CD14-positive monocyte (primary cell): Measurements from ENCODE around the gene CHRNG. TPM values are rescaled to one million over a fixed set of nuclear protein-coding genes. Genes with fewer than 3 reads are reported as not detected.

Experiments used
- DNase-seq, 3 donors: peaks; one replicate each; pipeline ENCODE4 v3.0.0-alpha.2; 2011 to 2022
- H2AFZ ChIP-seq: 2 replicates; pipeline ENCODE4 v1.6.0; 2012; ENCODE audit warnings: mild to moderate bottlenecking, low read depth, low read length, inconsistent platforms; ENCODE audit not compliant: insufficient read depth, poor library complexity, severe bottlenecking
- H3K27ac ChIP-seq, 2 donors: 1 replicate in 1 of 2; 2 replicates in 1 of 2; pipeline ENCODE4 v1.5.1; 2012 to 2013; ENCODE audit warnings: low read length in 2 of 2, control low read depth in 1 of 2, inconsistent platforms in 1 of 2, low read depth in 1 of 2, mild to moderate bottlenecking in 1 of 2
- H3K27me3 ChIP-seq, 2 donors: one replicate each; pipeline versions ENCODE4 v1.6.0 to v1.6.1; 2011 to 2013; ENCODE audit warnings: low read length in 2 of 2; ENCODE audit not compliant: control insufficient read depth in 2 of 2, insufficient read depth in 2 of 2
- H3K36me3 ChIP-seq, 2 donors: replicated peaks in 1 of 2; 1 replicate in 1 of 2; 2 replicates in 1 of 2; pipeline versions ENCODE4 v1.5.1 to v1.6.1; 2012 to 2013; ENCODE audit warnings: low read length in 2 of 2, control low read depth in 1 of 2, inconsistent platforms in 1 of 2, mild to moderate bottlenecking in 1 of 2; ENCODE audit not compliant: insufficient read depth in 2 of 2, control insufficient read depth in 1 of 2
- H3K4me1 ChIP-seq, 2 donors: 1 replicate in 1 of 2; 2 replicates in 1 of 2; pipeline versions ENCODE4 v1.5.1 to v1.6.1; 2012 to 2013; ENCODE audit warnings: low read length in 2 of 2, control low read depth in 1 of 2, inconsistent platforms in 1 of 2, mild to moderate bottlenecking in 1 of 2, moderate library complexity in 1 of 2; ENCODE audit not compliant: insufficient read depth in 2 of 2, control insufficient read depth in 1 of 2
- H3K4me2 ChIP-seq: replicated peaks from 2 replicates; pipeline ENCODE3; 2012; ENCODE audit warnings: low read length, moderate library complexity, mild to moderate bottlenecking; ENCODE audit not compliant: poor library complexity, severe bottlenecking; ENCODE audit errors: extremely low read depth
- H3K4me3 ChIP-seq, 3 experiments: fragments of 200-600 bp in 1 of 3; sonication (generic) in 1 of 3; replicated peaks in 1 of 3; 1 replicate in 2 of 3; 2 replicates in 1 of 3; pipeline ENCODE4 v1.5.1; 2011 to 2013; ENCODE audit warnings: low read length in 3 of 3, mild to moderate bottlenecking in 3 of 3, control low read depth in 2 of 3, low read depth in 2 of 3, inconsistent platforms in 1 of 3, moderate library complexity in 1 of 3
- H3K79me2 ChIP-seq: 2 replicates; pipeline ENCODE4 v1.6.0; 2012; ENCODE audit warnings: mild to moderate bottlenecking, control low read depth, inconsistent platforms, low read length, moderate library complexity; ENCODE audit not compliant: insufficient read depth
- H3K9ac ChIP-seq: 2 replicates; pipeline ENCODE4 v1.6.0; 2017; ENCODE audit warnings: low read length, mild to moderate bottlenecking; ENCODE audit not compliant: insufficient read depth, poor library complexity, severe bottlenecking
- H3K9me3 ChIP-seq, 2 donors: replicated peaks in 1 of 2; 1 replicate in 1 of 2; 2 replicates in 1 of 2; pipeline versions ENCODE4 v1.5.1 to v1.6.1; 2012 to 2013; ENCODE audit warnings: low read length in 2 of 2, control low read depth in 1 of 2; ENCODE audit not compliant: control insufficient read depth in 1 of 2, insufficient read depth in 1 of 2
- H4K20me1 ChIP-seq: 2 replicates; pipeline ENCODE4 v1.6.0; 2012; ENCODE audit warnings: mild to moderate bottlenecking, low read length, control low read depth, moderate library complexity; ENCODE audit not compliant: insufficient read depth
- H3K27ac Mint-ChIP-seq, 7 donors: one replicate each; pipeline ENCODE4 v1.8.0; 2020; ENCODE audit warnings: mild to moderate bottlenecking in 7 of 7, mixed read lengths in 7 of 7, moderate library complexity in 6 of 7, inconsistent platforms in 2 of 7
- H3K27me3 Mint-ChIP-seq, 3 donors: one replicate each; pipeline ENCODE4 v1.8.0; 2021 to 2022; ENCODE audit warnings: low read depth in 3 of 3, mild to moderate bottlenecking in 3 of 3, mixed read lengths in 3 of 3, moderate library complexity in 3 of 3, inconsistent platforms in 1 of 3
- H3K36me3 Mint-ChIP-seq, 2 donors: one replicate each; pipeline ENCODE4 v1.8.0; 2020; ENCODE audit warnings: mixed read lengths in 2 of 2, inconsistent platforms in 1 of 2, mild to moderate bottlenecking in 1 of 2
- H3K4me1 Mint-ChIP-seq: one replicate; pipeline ENCODE4 v1.8.0; 2020; ENCODE audit warnings: mild to moderate bottlenecking, mixed read lengths
- H3K4me3 Mint-ChIP-seq, 2 donors: one replicate each; pipeline ENCODE4 v1.8.0; 2020; ENCODE audit warnings: mild to moderate bottlenecking in 2 of 2, mixed read lengths in 2 of 2, moderate library complexity in 1 of 2
- H3K9me3 Mint-ChIP-seq, 7 donors: one replicate each; pipeline ENCODE4 v1.8.0; 2020 to 2022; ENCODE audit warnings: mixed read lengths in 7 of 7, mild to moderate bottlenecking in 6 of 7, moderate library complexity in 6 of 7, inconsistent platforms in 2 of 7
- WGBS: methylation state at CpG from one replicate; pipeline ENCODE4 v1.1.5; 2013; ENCODE audit warnings: missing lambda C conversion rate; ENCODE audit not compliant: insufficient coverage; 5-methylcytosine and 5-hydroxymethylcytosine counted together
- intact Hi-C, 2 donors: fragments of 100-400 bp; cut with micrococcal nuclease; formaldehyde crosslinking; loops; one replicate each; pipeline versions ENCODE4 v1.15.0 to v1.15.1; 2023
- polyA plus RNA-seq, 3 donors: library from polyadenylated mRNA; depleted of rRNA in 1 of 3; unstranded in 2 of 3; stranded (reverse) in 1 of 3; fragments of 300-500 nt in 2 of 3; fragments of >200 nt in 1 of 3; fragmentation: Illumina TruSeq in 2 of 3; gene quantifications; 1 replicate in 2 of 3; 2 replicates in 1 of 3; pipeline ENCODE4 v1.2.3, GENCODE V29; 2012 to 2021
- TF ChIP-seq, protein P1 (sequence below): fragments of 200-600 bp; IDR thresholded peaks from one replicate; pipeline ENCODE4 v1.8.0; 2022; ENCODE audit warnings: antibody characterized with exemption, mild to moderate bottlenecking

CHRNG gene
- polyA plus RNA-seq, 3 donors: not detected

- Histone ChIP-seq H3K36me3 (no peaks in the 10 kb centered on the region), H3K9me3 (peaks cover 0 to 11% of the 10 kb centered on the region in 2 donors), H3K27me3 (peaks cover 15 to 20% of the 10 kb centered on the region in 2 donors), H3K27ac (no peak overlapping the region), H3K79me2 (no peaks in the 10 kb centered on the region), H3K4me2 (no peak overlapping the region), H4K20me1 (no peaks in the 10 kb centered on the region), H3K4me3 (no peak overlapping the region), H3K9ac (no peak overlapping the region), H2AFZ (no peak overlapping the region), H3K4me1 (no peaks in the 10 kb centered on the region)
- Mint-ChIP-seq H3K36me3 (no peaks in the 10 kb centered on the region), H3K4me3 (no peak overlapping the region), H3K4me1 (no peaks in the 10 kb centered on the region), H3K27me3 (peaks cover 30 to 47% (median 40%) of the 10 kb centered on the region in 3 donors), H3K9me3 (peaks cover 0 to 4% (median 0%) of the 10 kb centered on the region in 7 donors), H3K27ac (no peak overlapping the region)
- TF ChIP-seq, protein P1, sequence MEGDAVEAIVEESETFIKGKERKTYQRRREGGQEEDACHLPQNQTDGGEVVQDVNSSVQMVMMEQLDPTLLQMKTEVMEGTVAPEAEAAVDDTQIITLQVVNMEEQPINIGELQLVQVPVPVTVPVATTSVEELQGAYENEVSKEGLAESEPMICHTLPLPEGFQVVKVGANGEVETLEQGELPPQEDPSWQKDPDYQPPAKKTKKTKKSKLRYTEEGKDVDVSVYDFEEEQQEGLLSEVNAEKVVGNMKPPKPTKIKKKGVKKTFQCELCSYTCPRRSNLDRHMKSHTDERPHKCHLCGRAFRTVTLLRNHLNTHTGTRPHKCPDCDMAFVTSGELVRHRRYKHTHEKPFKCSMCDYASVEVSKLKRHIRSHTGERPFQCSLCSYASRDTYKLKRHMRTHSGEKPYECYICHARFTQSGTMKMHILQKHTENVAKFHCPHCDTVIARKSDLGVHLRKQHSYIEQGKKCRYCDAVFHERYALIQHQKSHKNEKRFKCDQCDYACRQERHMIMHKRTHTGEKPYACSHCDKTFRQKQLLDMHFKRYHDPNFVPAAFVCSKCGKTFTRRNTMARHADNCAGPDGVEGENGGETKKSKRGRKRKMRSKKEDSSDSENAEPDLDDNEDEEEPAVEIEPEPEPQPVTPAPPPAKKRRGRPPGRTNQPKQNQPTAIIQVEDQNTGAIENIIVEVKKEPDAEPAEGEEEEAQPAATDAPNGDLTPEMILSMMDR: no peak
- no peak for DNase-seq
- 90% methylated on average over 4 of the region's 7 CpGs for WGBS
- intact Hi-C loops: no loop called here
Observed at GRCh38 chr2:232508251-232508650, 31.2 kb upstream of the CHRNG start.

- H4K20me1 ChIP-seq: no peaks in the 10 kb centered on the region
- TF ChIP-seq, protein P1: no peak
- H3K4me2 ChIP-seq: no peak overlapping the region
Observed at GRCh38 chr2:232511336-232511890, 28.1 kb upstream of the CHRNG start.

More at GRCh38 chr2:232511336-232511890, 28.1 kb upstream of the CHRNG start:
- H3K4me1 Mint-ChIP-seq: no peaks in the 10 kb centered on the region
- Histone ChIP-seq H3K9ac (no peak overlapping the region), H3K36me3 (no peaks in the 10 kb centered on the region), H3K27me3 (no peaks in the 10 kb centered on the region), H3K4me3 (no peak overlapping the region), H3K9me3 (no peaks in the 10 kb centered on the region), H3K27ac (no peak overlapping the region), H2AFZ (no peak overlapping the region), H3K4me1 (no peaks in the 10 kb centered on the region), H3K79me2 (no peaks in the 10 kb centered on the region)
- peaks cover 7 to 20% (median 17%) of the 10 kb centered on the region in 3 donors for H3K27me3 Mint-ChIP-seq
- intact Hi-C loops: no loop called here
- H3K9me3 Mint-ChIP-seq: peaks cover 0 to 4% (median 0%) of the 10 kb centered on the region in 7 donors
- DNase-seq: no peak
- H3K36me3 Mint-ChIP-seq: no peaks in the 10 kb centered on the region
- H3K4me3 Mint-ChIP-seq: no peak overlapping the region
- no peak overlapping the region for H3K27ac Mint-ChIP-seq
- WGBS: 83% methylated on average over 10 of the region's 11 CpGs
